GM21529 (cell line): Measurements from ENCODE around the gene DDHD1.
A peak's percentile ranks its signal among the peaks of the same experiment; 100 is the strongest.
"Not testable (repeated sequence)": the region's sequence is repeated elsewhere in the genome, so short reads cannot be mapped to it uniquely, and the experiment has no call there.

Experiments
- ATAC-seq: cut with Tn5 transposase; IDR thresholded peaks from one replicate; pipeline ENCODE4 v1.9.1; 2021; ENCODE audit not compliant: unreplicated experiment

The DDHD1 gene

DNA sequence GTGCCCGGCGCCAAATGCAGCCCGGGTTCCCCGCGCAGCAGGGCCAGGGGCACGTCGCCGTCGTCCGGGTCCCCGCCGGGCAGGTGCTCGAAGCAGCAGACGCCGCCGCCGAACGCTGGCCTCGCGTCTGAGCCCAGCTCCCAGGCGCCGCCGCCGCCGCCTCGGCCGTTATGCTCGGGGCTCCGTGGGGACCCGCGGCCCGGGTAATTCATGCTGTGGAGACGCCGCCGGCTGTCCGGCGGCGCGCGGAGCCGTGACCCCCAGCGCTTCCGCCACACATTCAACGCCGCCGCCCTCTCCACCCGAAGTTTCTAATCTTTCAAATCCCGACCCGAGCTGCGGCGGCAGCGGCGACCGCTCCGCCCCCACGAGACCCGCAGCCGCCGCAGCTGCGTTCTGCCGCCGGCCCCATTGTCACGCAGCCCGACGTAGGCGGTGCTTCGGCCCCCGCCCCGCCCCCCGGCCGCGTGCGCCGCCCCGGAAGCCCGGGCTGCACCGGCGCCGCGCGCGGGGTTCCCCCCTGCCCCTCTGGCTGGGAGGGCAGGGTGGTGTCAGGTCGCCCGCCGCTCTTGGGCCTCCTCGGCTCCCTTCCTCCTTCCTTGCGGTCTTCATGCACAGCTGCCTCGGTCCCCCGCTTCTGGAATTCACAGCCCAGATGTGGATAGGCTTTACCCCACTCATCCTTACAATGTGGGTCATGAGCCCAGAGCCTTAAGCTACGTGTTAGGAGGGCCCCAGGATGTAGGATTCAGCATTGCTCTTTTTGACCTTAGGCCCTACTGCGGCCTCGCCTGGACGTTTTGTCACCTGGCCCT, at the start of gene DDHD1:
DDHD1 (minus strand) TSS at position 437 of the 815 bp plus-strand sequence; CDS start at position 212, 225 bp downstream.
- peak; percentile 70 for ATAC-seq

DNA sequence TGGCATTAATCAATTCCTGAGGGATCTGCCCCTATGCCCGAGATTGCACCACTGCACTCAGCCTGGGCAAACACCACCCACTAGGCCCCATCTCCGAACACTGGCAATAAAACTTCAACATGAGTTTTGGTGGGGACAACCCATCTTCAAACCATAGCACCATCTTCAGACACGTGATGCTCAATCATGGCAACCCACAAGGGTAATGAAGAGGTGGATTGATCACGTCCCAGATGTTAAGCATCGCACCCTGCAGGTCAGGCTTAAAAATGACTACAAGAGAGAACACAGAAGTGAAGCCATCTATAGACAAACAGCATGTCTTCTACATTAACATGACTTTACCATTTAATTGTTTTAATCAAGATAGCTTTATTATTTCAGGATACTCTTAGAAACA, 42.8 kb upstream of the DDHD1 start:
- ATAC-seq, result no peak

DNA sequence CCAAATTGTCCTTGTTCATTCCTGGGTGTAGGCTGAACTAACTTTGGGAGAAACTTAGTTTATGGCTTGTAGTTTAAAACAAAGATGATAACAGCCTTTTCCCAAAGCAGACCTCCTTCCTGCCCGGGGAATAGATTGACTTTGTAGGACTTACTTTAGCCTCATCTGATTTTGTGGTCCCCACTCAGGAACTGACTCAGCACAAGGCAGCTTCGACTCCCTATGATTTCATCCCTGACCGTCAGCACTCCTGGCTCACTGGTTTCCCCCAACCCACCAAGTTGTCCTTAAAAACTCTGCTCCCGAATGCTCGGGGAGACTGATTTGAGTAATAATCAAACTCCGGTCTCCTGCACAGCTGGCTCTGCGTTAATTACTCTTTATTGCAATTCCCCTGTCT, 40.1 kb upstream of the DDHD1 start:
- ATAC-seq, result no peak

DNA sequence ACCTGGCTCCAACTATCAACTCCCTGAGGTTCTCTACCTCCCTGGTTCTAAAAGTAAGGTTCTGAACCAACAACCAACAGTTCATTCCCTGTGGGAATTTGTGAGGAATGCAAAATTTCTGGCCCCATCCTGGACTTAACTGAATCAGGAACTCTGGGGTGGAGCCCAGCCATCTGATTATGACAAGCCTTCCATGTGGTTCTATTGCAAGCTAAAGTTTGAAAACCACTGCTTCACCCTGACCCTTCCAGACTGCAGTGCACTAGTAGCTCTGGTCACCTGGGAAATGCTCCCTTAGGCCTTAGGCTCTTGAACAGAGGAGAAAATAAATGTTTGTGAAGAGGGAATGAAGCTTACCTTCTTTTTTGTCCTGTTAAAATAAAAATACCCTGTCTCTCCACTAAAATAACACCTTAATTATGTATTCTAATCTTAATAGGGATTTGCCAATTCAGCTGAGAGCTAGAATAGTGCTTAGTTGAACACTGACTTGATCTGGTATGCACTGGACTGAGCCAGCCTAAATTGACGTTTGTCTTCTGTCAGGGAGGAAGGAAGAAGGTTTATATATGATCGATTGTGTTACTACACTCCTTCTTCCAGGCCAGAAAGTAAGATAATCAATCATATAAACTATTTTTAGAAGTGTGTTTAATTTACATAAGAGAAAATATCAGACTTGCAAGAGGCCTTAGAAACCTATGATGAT, 39.1 kb upstream of the DDHD1 start:
- no peak for ATAC-seq

DNA sequence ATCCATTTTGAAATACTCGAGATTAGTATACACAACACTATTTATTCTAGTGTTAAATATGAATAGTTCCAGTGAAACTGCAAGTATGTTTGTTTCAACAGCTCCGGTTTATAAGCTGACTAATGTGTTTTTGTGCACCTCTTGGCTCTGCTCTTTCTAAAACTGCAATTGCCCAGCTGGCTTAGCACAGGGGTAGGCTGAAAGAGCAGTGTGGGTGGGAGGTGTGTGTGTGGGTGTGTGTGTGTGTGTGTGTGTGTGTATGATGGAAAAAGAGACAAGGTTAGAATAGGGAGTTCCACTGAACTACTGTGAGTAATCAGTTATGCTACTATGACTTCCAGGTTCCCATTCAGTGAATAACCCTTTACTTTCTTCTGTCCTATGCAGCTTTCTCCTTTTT, 37.8 kb upstream of the DDHD1 start:
- ATAC-seq, result peak; percentile 69

DNA sequence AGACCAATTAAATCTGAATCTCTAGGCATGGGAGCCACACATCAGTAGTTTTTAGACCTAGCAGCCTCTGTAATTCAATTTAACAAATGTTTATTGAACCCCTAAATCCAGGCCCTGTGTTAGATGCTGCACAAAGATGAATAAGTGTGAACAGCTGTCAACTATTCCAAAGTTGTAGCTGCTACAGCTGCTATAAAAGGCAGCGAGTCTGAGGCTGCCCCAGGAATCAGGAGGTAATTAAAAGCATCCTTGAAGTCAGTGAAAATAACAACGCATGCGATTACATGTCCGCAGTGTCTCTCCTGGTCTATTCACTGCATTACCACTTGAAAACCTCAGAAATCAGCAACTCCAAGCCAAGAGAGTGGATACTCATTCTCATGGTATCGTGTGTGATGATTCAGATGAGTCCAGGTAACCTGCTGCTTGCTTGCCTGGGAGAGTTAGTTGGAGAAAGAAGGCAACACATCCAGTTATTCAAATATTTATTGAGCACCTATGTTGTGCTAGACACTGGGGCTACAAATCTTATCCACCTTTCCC, 34.9 kb upstream of the DDHD1 start:
- ATAC-seq, result no peak

DNA sequence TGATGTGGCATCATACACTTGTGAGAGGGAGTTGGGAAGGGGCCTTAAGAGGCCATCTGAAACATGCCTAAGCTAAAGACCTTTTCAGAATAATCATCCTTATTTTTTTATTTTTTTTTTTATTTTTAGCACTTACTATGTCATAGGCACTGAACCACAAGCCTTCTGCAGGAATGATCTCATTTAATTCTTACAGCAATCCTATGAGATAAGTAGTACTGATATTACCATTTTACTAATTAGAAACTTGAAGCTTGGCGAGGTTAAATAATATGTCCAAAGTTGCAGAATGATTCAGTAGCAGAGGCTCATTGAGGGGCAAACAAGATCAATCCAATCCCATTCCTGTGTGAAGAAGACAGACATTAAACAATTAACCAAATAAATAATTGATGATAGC, 33.4 kb upstream of the DDHD1 start:
- no peak for ATAC-seq

DNA sequence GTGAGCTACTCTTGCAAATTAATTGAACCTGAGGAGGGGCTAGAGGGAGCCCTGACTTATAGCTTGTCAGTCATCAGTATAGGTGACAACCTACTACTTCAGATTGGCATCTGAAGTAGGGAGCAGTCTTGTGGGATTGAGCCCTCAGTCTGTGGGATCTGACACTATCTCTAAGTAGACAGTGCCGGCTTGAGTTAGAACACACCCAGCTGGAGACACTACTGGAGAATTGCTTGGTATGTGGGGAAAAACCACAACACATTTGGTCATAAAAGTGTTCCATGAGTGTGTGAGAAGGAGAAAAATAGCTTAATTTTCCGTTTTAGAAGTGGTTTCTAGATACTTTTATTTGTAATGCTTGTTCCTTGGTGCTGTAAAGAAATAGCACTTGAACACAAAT, 30.5 kb upstream of the DDHD1 start:
- ATAC-seq, result no peak

DNA sequence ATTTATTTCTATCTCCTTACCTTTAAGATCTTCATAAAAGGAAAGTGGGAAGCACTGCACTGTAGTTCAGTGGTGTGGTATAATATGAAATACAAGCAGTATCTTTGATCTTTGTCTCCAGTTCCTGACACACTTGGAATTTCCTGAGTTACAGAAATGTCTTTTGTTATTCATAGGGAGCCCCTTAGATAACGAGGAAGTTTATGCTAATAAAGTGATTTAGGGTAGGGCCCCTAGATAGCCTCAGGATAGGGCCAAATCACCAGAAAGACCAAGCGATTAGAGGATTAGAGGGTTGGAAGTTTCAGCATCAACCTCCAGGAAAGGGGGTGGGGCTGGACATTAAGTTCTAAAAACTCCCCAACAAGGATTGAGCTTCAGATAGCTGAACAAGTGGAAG, 29.9 kb upstream of the DDHD1 start:
- no peak for ATAC-seq

DNA sequence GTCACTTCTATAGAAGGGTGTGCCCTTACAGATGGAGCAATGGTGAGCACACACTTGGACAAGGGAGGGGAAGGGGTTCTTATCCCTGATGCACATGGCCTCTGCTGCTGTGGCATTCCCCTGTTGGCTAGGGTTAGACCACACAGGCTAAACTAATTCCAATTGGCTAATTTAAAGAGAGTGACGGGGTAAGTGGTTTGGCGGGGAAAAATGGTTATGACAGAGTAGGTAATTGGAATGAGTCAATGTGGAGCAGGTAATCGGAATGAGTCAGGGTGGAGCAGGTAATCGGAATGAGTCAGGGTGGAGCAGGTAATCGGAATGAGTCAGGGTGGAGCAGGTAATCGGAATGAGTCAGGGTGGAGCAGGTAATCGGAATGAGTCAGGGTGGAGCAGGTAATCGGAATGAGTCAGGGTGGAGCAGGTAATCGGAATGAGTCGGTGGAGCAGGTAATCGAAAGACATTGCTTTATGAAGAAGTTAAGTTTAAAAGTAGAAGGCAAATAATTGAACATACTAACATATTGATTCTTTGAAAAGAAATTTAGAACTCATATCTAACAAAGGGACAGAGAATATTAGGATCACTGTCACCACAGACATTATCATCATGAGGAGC, 28.4 kb upstream of the DDHD1 start:
- not testable (repeated sequence) for ATAC-seq

DNA sequence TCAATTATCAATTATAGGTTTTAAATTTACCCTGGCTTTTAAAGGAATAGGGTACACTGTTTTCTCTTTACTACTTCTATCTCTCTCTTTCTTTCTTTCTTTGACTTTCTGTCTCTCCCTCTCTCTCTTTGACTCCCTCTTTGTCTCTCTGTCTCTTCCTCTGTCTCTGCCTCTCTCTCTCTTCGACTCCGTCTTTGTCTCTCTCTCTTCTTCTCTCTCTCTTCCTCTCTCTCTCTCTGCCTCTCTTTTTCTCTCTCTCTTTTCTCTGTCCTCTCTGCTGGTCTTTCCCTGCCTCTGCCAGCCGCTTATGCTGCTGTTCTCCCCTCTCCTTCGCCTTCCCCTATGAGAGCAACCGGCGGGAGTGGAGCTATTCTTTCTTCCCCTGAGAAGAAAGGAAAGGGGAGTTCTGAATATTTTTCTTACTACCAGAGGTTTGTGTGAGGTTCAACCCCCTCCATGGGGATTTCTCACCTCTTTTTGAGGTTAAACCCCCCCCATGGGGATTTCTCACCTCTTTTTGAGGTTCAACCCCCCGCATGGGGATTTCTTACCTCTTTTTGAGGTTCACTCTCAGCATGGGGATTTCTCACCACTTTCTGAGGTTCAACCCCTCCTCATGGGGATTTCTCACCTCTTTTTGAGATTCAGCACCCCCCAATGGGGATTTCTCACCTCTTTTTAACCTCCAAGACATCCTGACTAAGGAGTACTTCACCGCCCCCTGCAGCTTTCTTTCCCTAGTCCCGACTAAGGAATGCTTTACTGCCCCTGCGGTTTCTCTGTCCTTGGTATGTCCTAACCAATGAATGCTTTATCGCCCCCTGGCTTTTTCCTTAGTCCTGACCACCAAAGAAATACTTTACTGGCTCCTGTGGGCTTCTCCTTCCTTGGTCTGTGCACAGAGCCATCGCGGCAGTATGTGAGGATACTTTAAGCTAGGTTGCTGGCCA, 27.4 kb upstream of the DDHD1 start:
- ATAC-seq, result no peak

DNA sequence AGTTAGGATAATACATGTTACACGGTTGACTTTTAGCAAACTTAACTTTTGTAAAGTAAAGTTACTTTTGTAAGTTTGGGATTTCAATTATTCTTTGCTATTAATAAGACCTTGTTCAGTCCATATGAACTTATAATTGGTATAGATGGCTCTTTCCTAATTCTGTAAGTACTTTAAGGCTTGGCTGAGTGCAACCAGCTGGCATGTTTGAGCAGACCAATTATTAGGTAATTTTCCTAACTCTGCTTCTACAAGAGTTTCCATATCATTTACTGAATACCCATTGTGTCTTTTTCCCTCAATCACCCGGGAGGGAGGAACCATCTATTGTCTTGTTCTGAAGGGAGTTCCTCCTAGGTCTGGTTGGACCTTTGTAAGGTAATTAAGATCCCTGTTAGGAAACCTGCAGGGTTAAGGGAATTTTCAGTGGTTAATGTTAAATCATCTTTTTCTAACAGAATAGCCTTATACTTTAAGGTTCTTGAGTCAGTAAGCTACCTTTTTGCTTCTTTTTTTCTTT, 26.4 kb upstream of the DDHD1 start:
- ATAC-seq, result not testable (repeated sequence)

DNA sequence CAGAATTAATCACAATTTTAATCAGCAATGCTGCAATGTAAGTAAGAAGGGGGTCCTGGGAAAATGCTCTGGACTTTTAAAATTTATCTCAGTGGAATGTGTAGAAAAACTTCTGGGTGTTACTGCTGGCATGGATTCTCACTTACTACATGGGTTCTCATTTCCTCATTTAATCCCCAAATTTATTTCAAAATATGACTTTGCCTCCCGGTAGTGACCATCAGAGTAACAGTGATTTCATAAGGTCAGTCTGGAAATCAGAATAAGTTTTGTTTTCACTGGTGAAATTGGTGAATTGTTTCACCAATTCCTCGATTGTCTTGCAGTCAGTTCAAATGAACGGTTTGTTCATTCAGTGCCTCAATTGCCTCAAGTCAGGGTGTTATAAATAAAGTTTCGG, 22.3 kb upstream of the DDHD1 start:
- no peak for ATAC-seq

DNA sequence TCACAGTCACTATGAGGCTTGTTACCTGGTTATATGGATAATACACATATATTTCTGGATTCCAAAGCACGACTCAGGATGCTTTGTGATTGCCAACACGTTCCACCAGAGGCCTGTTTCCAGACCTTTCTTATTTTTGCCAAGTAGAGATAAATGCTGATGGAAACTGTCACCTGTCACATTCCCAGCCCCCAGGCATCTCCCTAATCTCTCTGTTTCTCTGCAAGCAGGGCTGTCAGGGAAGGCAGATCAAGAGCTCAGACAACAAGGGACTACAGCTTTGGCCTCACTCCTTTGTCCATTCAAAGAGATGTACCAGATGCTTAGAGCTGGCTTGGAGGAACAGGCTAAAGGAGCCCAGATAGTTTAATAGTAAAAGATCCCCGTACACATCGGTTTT, 21.8 kb upstream of the DDHD1 start:
- no peak for ATAC-seq

DNA sequence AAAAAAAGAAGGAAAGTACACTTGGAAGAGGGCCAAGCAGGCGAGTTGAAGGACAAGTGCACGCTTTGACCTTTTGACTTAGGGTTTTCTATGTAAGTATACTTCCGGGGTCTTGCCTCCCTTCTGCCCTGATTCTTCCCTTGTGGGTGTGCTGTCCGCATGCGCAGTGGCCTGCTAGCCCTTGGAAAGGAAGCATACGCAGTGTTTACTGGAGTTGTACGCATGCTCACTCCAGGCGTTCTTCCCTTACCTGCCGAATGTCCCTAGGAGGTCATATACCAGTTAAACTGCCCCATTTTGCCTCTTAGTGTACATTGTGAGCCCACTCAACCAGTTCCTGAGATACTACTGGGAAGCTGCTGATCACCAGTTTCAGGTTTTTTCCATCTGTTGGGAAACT, 15.7 kb upstream of the DDHD1 start:
- ATAC-seq, result no peak

DNA sequence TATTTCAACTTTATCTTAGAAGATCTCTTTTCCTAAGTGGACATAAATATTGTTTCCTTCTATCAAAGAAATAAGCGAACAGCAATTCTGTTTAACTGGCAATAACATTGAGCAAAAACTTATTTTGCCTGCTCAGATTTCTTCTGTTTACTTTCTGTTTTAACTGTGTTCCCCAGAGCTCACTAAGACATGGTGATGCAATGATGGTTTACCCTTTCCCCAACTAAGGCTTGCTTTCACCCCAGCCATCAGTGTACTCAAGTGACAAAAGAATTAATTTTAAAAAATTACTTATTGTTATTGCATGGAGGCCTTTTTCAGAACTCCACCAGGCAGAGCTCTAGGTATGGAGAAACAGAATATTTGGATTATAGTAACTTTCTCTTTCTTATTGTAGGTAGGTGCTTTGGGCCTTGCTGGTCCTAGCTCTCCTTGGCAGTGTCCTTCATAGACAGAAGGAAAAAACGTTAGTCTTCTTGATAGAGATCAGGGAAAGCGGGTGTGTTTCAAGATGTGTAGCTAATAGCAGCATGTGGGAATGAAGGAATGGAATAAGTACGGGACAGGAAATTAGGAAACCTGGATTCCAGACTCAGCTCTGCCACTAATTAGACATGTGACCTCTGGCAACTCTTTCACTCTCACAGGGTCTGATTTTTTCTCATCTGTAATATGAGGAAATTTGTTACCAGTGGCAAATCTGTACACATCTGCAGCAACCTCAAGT, 14.6 kb upstream of the DDHD1 start:
- ATAC-seq, result no peak

DNA sequence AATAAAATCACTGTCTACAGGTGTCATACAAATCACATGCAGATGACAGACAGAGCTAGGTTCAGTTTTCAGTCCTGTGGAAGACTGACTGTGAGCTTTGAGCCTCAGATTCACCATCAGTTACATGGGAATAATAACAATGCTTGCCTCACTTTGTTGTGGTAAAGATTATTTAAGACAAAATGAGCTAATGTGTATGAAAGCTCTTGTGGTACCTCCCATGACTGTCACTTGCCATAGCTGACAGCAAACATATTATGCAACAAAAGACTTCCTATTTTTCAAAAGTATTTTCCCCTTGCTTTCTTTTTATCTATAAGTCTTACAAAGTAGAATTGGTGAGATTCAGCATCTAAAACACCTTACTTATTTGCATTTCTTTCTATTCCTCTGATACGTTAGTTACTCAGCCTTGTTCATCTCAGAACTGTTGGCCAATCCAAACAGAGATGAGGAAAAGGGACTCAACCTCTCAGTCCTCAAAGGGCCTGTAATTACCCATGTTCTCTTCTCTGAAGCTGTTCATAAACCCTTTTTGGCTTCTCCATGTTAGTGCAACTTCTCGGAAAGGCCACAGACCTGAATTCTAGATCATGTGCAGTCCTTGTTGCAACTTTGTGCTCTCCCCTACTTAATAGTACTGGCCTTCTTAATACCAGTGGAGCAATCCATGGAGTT, 8.8 kb upstream of the DDHD1 start:
- no peak for ATAC-seq

DNA sequence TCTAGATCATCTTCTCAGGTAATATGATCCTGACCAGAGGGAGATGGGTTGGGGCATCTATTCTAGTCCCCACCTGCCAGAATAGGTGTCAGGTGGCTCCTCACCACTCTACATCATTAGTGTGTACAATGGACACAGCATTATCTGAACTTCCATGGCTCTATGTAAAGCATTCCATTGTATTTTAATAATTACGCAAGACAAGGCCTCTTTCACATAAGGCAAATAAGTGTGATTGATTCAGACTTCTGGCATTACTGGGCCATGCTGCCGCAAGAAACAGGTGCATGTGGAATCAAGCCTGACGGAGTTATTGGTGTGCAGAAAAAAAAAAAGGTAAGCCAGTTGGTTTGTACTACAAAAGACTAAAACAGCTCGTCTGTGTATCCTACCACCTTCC, 3.1 kb upstream of the DDHD1 start:
- ATAC-seq, result no peak

DNA sequence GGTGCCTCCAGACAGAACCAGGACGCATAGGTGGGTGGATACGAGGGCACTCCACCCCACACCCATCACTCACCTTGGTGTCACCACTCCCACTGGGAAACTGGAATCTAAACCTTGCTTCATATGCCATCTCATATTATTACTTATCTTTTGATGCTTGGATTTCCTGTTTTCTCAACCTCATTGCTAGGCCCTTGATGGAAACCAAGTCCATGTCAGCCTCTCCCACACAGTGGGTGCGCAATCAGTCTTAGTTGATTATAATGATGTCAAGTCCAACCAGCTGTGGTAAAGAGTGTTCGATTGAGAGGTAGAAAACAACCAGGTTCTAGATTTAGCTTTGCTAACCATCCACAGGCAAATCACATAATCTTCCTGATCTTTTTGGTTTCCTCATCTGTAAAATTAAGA, 584 bp upstream of the DDHD1 start:
- no peak for ATAC-seq
